GM19099 (cell line): Measurements from ENCODE around the gene NEK6.

Experiments used
- POLR2A ChIP-seq: IDR thresholded peaks from 3 replicates; pipeline ENCODE4 v1.6.1; 2011; ENCODE audit warnings: low read depth; ENCODE audit not compliant: insufficient read length; ENCODE audit errors: extremely low read depth

The NEK6 gene

GRCh38 chr9:124326378-124326777, 68.6 kb downstream of the NEK6 start:
- no peak for TF ChIP-seq POLR2A

GRCh38 chr9:124327491-124327890, 69.7 kb downstream of the NEK6 start:
- TF ChIP-seq POLR2A: no peak

GRCh38 chr9:124328285-124328684, 70.5 kb downstream of the NEK6 start:
- TF ChIP-seq POLR2A: no peak

GRCh38 chr9:124329206-124329792, 71.5 kb downstream of the NEK6 start:
- no peak for TF ChIP-seq POLR2A

- no peak for TF ChIP-seq POLR2A
Observed at GRCh38 chr9:124330011-124330697, 72.4 kb downstream of the NEK6 start.

- TF ChIP-seq POLR2A: no peak
Observed at GRCh38 chr9:124331580-124331979, 73.8 kb downstream of the NEK6 start.

- TF ChIP-seq POLR2A: no peak
Observed at GRCh38 chr9:124332361-124333202, 74.8 kb downstream of the NEK6 start.

GRCh38 chr9:124333203-124333579, 75.4 kb downstream of the NEK6 start:
- TF ChIP-seq POLR2A: no peak

GRCh38 chr9:124334568-124335319, 77.0 kb downstream of the NEK6 start:
- no peak for TF ChIP-seq POLR2A

- no peak for TF ChIP-seq POLR2A
Observed at GRCh38 chr9:124335320-124335707, 77.6 kb downstream of the NEK6 start.

- TF ChIP-seq POLR2A: no peak
Observed at GRCh38 chr9:124337562-124337961, 79.8 kb downstream of the NEK6 start.

GRCh38 chr9:124339603-124340146, 81.9 kb downstream of the NEK6 start:
- TF ChIP-seq POLR2A: no peak

- no peak for TF ChIP-seq POLR2A
Observed at GRCh38 chr9:124340219-124341069, 82.7 kb downstream of the NEK6 start.
